SK-N-DZ (cell line): ENCODE measurements around the gene CSNK1G3.
A peak's percentile ranks its signal among the peaks of the same experiment; 100 is the strongest.

ENCODE experiments used
- DNase-seq: peaks from one replicate; pipeline ENCODE4 v3.0.0-alpha.2; 2015; ENCODE audit warnings: low spot score

Gene CSNK1G3

GRCh38 chr5:123514615-123515355 lies 2.8 kb downstream of the CSNK1G3 start:
- DNase-seq, result no peak

- DNase-seq, result no peak
These were observed 3.9 kb downstream of the CSNK1G3 start for GRCh38 chr5:123515904-123516303.

- DNase-seq, result no peak
These were observed 5.5 kb downstream of the CSNK1G3 start for GRCh38 chr5:123517476-123517875.

- peak; percentile 16 for DNase-seq
These were observed 6.1 kb downstream of the CSNK1G3 start for GRCh38 chr5:123518111-123518510.

GRCh38 chr5:123520677-123521247 lies 8.8 kb downstream of the CSNK1G3 start:
- DNase-seq, result no peak

GRCh38 chr5:123524146-123524545 lies 12.2 kb downstream of the CSNK1G3 start:
- DNase-seq, result no peak

- no peak for DNase-seq
These were observed 15.2 kb downstream of the CSNK1G3 start for GRCh38 chr5:123527190-123527589.

- no peak for DNase-seq
These were observed 16.1 kb downstream of the CSNK1G3 start for GRCh38 chr5:123528065-123528464.

- DNase-seq, result no peak
These were observed 16.9 kb downstream of the CSNK1G3 start for GRCh38 chr5:123528878-123529277.

- no peak for DNase-seq
These were observed 18.8 kb downstream of the CSNK1G3 start for GRCh38 chr5:123530728-123531127.

- DNase-seq, result no peak
These were observed 23.7 kb downstream of the CSNK1G3 start for GRCh38 chr5:123535648-123536047.

- DNase-seq, result no peak
These were observed 25.3 kb downstream of the CSNK1G3 start for GRCh38 chr5:123537256-123537655.

- DNase-seq, result no peak
These were observed 25.9 kb downstream of the CSNK1G3 start for GRCh38 chr5:123537845-123538244.

- peak; percentile 14 for DNase-seq
These were observed 26.9 kb downstream of the CSNK1G3 start for GRCh38 chr5:123538670-123539459.

GRCh38 chr5:123540534-123540933 lies 28.6 kb downstream of the CSNK1G3 start:
- no peak for DNase-seq

- DNase-seq, result no peak
These were observed 31.5 kb downstream of the CSNK1G3 start for GRCh38 chr5:123543438-123543837.

- DNase-seq, result peak; percentile 12
These were observed 33.5 kb downstream of the CSNK1G3 start for GRCh38 chr5:123545506-123545905.

GRCh38 chr5:123546657-123547056 lies 34.7 kb downstream of the CSNK1G3 start:
- no peak for DNase-seq

- DNase-seq, result no peak
These were observed 37.4 kb downstream of the CSNK1G3 start for GRCh38 chr5:123549256-123549904.

GRCh38 chr5:123554601-123555000 lies 42.6 kb downstream of the CSNK1G3 start:
- DNase-seq, result peak; percentile 2

- no peak for DNase-seq
These were observed 45.9 kb downstream of the CSNK1G3 start for GRCh38 chr5:123557907-123558306.
